Measurements from ENCODE around the gene OR10H4.
"Not testable (repeated sequence)": the region's sequence is repeated elsewhere in the genome, so short reads cannot be mapped to it uniquely, and the experiment has no call there.

OR10H4 gene
- total RNA-seq, result 0 to 0.03 (median 0) reads per million in 18 experiments

- DNase-seq, result no peak
Observed at GRCh38 chr19:15948223-15949058, at the start of gene OR10H4. TSS of gene OR10H4 (plus strand) at chr19:15949008. CDS start at chr19:15949008, 0 bp downstream.

- not testable (repeated sequence) for DNase-seq
Observed at GRCh38 chr19:15899561-15899960, 49.2 kb upstream of the OR10H4 start.

- not testable (repeated sequence) for DNase-seq
Observed at GRCh38 chr19:15900032-15900431, 48.8 kb upstream of the OR10H4 start.

GRCh38 chr19:15900504-15900903 lies 48.3 kb upstream of the OR10H4 start:
- no peak for DNase-seq

- DNase-seq, result no peak
Observed at GRCh38 chr19:15902254-15902653, 46.6 kb upstream of the OR10H4 start.

GRCh38 chr19:15902898-15903297 lies 45.9 kb upstream of the OR10H4 start:
- not testable (repeated sequence) for DNase-seq

GRCh38 chr19:15905026-15905425 lies 43.8 kb upstream of the OR10H4 start:
- DNase-seq, result no peak

- no peak for DNase-seq
Observed at GRCh38 chr19:15911599-15912235, 37.1 kb upstream of the OR10H4 start.

- DNase-seq, result no peak
Observed at GRCh38 chr19:15913384-15913783, 35.4 kb upstream of the OR10H4 start.

GRCh38 chr19:15913830-15914229 lies 35.0 kb upstream of the OR10H4 start:
- DNase-seq, result no peak

- DNase-seq, result no peak
Observed at GRCh38 chr19:15915109-15915508, 33.7 kb upstream of the OR10H4 start.

- DNase-seq, result no peak
Observed at GRCh38 chr19:15919243-15919642, 29.6 kb upstream of the OR10H4 start.

- DNase-seq, result no peak
Observed at GRCh38 chr19:15922021-15922420, 26.8 kb upstream of the OR10H4 start.

- DNase-seq, result no peak
Observed at GRCh38 chr19:15923702-15924101, 25.1 kb upstream of the OR10H4 start.

GRCh38 chr19:15926484-15926883 lies 22.3 kb upstream of the OR10H4 start:
- DNase-seq, result no peak

GRCh38 chr19:15928321-15928720 lies 20.5 kb upstream of the OR10H4 start:
- DNase-seq, result no peak

GRCh38 chr19:15933761-15934331 lies 15.0 kb upstream of the OR10H4 start:
- DNase-seq, result not testable (repeated sequence)

GRCh38 chr19:15934332-15935078 lies 14.3 kb upstream of the OR10H4 start, which contains the start of gene CYP4F11:
TSS of gene CYP4F11 (minus strand) at chr19:15934529. CDS start at chr19:15934408, 121 bp downstream.
- no peak for DNase-seq

- DNase-seq, result no peak
Observed at GRCh38 chr19:15935167-15935702, 13.6 kb upstream of the OR10H4 start.

- no peak for DNase-seq
Observed at GRCh38 chr19:15936173-15936572, 12.6 kb upstream of the OR10H4 start.

GRCh38 chr19:15936950-15937349 lies 11.9 kb upstream of the OR10H4 start:
- DNase-seq, result no peak

GRCh38 chr19:15937771-15938170 lies 11.0 kb upstream of the OR10H4 start:
- no peak for DNase-seq
